HG02973 (cell line): Measurements from ENCODE around the gene DAB2IP.

Source experiments
- ATAC-seq: cut with Tn5 transposase; IDR thresholded peaks from one replicate; pipeline ENCODE4 v1.9.1; 2021; ENCODE audit warnings: moderate library complexity; ENCODE audit not compliant: unreplicated experiment

DAB2IP gene

DNA sequence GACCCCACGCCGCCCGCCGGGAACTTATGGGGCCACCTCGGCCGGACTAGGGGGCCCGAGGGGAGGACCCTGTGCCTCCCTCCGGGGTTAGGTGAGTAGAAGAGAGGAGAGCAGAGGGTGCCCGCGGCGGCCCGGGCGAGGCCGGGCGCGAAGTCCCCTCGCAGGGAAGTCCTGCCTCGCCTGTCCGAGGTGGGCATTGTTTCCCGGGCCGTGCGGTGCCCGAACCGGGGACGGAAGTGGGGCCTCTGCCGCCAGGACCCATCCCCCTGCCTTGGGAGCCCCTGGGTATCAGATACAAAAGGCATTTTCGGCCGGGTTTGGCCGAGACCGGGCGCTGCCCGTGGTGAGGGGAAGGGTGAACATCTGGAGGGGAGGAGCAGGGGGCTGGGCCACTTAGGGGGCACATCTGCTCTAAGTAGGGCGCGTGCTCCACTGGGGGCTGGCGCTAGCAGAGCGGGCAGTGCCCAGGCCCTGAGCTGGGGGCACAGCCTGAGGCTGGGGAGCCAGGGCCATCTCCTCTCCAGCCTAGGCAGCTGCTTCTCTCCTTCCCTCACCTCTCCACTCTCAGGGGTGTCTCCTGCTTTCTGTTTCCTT lies 48.2 kb downstream of the DAB2IP start:
- ATAC-seq, result no peak

DNA sequence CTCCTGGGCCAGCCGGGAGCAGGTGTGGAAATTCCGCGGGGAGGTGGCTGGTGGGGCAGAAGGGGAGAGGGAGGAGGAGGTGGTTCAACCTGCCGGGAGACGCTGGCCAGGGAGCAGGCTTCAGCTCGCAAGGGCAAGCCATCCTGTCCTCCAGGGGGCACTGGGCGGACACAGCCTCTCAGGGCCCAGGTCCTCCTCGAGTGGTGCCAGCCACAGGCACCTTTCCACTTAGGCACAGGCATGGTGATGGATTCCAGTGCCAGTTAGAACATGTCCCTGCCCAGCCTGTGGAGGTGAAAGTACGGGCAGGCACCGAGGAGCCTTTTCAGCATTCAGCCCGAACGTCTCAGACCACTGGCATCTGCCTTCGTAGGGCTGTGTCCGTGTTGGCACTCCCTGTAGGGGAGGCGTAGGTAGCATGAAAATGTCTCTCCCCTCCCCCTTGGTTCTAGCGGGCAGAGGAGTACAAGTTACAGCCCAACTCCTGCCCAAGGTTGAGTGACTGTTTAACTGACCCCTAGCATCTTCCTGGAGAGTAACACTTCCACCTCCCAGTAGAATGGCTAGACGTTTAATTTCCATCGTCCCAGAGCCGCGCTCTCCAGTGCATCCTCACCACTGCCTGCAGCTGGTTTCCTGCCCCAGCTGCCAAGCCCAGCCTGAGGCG lies 48.9 kb downstream of the DAB2IP start:
- ATAC-seq, result no peak

DNA sequence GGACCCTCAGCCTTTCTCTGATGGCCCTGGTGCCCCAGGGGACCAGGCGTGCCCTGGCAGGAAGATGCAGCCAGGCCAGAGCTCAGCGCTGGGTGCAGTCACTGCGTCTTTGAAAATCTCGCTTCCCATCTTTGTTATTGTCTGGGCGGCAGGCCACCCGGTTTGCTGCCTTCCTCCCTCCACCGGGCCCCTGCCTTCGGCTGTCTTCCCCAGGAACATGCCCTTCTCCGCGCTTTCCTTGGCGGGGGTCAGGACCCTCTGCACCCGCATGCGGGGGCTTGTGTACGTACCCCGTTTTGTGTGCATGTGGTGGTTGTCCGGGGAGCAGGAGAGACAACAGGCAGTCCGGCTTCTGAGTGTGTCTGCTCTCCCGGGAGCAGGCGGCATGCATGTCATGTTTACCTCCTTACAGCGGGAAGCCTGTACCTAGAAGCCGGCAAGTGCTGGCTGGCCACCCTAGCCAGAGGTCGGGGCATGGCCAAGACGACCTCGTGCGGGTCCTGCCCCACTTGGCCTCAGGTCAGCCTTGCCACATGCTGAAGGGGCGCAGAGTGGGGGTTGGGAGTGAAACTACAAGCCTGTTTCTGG lies 49.5 kb downstream of the DAB2IP start:
- ATAC-seq, result no peak

DNA sequence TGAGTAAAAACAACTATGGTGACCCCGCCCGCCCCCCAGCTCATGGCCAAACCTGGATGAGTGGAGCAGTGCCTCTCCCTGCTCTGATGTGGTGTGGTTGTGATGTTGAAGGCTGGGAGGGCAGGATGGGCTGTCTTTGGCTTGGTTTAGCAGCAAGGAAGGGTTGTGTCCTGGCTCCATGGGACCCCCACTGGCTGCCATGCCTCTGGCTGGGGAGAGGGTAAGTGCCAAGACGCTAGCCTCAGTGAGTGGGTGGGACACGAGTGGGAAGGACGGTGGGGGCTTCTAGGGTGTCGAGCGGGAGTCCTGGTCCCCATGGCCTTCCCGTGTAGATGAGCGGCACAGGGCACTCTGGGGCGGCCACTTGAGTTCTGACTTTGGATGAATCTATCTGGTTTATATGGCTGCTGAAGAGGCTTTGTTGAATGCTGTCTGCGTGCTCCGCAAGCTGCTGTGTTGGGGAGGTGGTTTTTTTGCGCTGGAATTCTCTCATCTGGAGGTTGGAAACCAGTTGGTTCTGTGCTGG lies 50.4 kb downstream of the DAB2IP start:
- no peak for ATAC-seq

DNA sequence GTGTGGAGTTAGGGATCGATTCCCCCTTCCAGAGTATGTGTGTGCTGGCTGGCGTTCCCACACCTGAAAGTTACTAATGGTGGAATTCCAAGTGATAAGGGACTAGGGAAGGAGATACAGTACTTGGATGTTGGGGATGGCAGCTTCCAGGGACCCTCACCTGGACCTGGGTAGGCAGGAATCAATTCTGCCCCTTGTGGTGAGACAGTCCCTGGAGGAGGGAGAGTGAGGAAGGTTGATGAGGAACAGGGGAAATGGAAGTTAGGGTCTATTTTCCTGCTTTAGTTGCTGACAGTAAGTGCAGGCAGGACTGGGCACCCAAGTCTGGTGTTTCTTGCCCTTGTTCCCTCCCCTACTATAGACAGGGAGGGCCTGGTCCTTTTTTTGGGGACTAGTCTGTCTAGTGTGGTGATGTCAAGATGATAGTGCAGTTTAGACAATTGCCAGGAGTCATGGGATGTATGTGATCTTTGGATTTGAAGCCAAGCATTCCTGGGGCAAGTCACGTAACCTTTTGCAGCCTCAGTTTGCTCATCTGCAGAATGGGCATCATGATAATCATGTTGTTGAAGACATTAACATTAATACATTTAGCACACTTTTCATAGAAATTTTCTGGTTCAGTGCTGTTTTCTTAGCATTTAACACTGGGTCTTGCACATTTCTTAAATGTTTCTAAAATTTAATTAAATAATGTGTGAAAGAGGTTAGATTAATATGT lies 51.7 kb downstream of the DAB2IP start:
- no peak for ATAC-seq

DNA sequence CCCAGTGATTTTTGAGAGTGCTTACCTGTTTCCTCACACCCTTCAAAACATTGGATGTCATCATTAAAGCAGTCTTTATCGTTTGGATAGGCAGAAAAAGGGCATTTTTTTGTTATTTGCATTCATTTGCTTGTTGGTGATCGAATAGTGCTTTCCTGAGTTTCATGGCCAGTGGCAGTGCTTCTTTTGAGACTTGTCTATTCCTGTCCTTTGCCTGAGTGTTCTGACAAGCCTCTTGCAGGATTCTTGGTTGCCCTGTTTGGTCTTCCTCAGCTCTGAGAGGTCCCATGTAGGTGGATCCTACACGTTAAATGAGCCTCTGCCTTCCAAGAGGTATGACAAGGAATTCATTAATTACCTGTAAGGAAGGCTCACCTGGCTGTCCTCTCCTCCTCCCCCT lies 52.8 kb downstream of the DAB2IP start:
- ATAC-seq, result no peak

DNA sequence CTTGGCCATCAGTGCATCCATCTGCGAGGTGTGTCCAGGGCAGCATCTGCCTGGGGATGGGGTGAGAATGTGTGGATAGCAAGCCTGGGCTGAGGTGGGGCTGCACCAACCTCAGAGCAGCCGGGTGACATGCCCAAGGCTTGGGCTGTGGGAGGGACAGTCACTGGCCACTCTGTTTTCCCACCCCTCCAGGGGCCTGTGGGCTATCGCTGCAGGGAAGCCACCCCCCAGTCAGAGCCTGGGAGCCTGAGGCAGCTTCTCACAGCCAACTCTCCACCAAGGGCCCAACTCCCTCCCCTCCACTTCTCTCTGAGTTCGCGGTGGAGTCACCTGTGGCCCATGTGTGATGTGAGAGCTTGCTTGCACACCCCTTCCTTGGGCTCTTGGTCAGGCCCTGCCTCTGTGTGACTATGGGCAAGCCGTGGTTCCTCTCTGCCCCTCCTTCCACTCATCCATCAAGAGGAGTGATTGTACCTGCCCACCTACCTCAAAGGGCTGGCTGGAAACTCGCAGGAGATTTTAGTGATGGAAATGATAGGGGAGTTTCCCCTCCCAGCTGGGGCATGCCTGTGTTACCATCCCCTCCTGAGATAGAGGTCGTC lies 54.8 kb downstream of the DAB2IP start:
- ATAC-seq, result no peak

DNA sequence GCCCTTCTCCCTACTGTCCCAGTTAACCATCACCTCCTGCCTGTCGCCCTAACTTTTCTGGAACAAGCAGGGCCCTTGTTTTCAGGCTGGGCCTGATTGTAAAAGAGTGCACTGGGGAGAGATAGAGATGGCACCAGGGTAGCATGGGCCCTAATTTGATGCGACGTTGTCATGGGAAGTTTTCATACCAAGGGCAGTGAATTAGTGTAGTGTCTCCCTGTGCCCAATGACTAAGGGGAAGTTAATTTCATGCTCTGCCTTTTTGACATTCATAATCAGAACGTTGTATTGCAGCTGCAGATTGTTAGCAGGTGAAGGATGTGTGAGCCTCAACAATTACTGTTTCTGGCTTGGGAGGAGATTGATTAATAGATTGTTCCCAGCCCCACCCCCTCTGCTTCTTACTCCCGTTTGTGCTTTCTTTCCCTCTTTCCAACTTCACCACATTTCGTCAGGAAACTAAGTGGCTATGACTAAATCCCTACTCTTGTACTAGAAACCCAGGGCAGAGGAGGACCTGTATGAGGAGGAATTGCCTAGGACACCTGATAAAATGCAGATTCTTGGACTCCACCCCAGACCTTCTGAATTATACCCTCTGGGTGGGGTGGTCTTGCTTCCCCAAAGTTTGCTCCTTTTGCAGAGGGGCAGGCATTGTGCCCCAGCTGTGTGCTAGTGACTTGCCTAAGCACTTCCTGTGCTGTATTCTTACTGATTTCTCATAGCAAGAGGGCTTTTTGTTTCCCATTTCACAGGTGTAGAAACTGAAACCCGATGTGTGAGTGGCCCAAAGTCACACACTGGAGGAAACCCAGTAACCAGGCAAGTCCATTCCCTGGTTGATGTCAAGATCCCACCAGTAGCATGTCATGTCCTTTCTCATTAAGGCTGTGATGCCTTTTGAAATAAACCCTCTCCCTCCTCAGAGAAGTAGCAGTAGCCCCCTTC lies 56.3 kb downstream of the DAB2IP start:
- peak; percentile 98 for ATAC-seq

DNA sequence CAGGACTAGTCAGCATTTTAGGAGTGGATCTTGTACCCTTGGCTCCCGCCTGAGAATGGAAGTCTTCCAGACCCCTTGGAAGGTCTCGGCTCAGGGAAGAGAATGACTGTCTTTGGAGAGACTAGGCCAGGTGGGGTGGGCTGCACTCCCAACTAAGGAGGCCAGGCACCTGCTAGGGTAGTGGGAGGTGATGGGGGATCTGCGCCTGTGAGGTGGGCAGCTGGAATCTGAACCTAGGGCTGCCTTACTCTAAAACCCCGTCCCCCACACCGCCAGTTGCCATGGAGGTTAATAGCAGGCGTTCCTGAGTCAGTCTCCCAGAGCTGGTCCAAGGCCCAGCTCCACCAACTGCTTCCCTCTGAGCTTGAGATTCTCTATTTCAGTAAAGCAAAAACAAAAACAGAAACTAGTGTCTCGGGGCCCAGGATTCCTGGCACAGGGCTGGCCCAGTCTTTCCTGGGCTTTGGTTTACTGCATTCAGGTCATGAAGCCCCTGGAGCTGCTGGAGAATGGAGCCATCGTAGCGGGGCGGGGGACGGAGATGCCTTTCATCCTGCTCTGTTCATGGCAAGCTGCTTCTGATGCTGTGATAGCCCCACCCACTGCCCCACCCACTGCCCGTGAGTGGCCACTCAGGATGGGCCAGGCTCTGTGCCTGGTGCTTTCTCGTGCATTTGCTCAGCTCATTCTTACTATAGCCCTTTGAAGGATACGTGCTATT lies 57.5 kb downstream of the DAB2IP start:
- no peak for ATAC-seq

DNA sequence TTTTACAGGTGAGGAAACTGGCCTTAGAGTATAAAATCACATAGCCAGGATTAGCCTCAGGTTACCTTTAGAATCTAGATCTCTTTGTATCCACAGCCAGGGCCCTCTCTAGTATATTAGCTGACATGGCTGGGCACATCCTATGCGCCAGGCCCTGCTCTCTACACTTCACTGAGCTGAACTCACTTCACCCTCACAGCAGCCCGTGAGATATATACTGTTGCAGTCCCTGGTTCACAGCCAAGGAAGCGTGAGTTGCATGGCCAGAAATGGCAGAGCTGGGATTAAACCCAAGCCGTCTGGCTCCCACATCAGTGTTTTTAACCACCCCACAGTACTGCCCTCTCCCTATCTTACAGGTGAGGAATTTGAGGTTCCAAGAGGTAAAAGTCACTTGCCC lies 58.4 kb downstream of the DAB2IP start:
- ATAC-seq, result no peak

DNA sequence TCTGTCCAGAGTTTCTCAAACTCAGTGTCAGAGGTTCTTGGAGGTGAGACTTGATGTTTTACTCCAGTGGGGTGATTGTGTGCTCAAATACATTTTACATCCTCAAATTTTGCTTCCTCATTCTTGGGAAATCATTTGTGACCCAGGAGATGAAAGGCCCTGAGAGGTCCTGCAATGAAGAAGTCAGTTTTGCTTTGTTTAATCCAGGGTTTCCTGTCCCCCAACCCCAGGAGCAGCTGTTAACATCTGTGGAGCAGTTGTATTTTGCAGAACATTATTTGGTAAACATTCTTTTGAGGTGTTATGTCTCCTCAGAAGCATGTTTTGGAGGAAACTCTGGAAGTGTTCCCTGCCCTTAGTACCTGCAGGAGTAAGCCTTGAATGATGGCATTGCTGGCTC lies 59.8 kb downstream of the DAB2IP start:
- no peak for ATAC-seq

DNA sequence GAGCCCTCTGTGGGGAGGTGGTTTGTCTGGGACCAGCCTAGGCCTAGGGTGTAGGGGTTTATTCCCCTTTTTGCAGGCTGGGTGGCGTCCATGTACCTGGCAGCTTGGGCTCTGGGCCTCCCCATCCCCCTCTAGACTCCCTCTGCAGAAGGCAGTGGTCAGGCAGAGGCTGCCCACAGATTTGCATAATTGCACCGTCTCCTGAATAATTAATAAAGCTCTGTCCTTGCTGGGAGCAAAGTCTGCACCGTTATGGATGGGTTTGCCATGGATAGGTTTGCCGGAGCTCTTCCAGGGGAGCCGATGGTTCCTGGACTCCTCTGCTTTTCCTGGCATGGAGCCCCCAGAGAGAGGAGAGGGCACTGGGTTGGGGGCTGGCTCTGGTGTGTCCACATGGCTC lies 60.4 kb downstream of the DAB2IP start:
- ATAC-seq, result no peak

DNA sequence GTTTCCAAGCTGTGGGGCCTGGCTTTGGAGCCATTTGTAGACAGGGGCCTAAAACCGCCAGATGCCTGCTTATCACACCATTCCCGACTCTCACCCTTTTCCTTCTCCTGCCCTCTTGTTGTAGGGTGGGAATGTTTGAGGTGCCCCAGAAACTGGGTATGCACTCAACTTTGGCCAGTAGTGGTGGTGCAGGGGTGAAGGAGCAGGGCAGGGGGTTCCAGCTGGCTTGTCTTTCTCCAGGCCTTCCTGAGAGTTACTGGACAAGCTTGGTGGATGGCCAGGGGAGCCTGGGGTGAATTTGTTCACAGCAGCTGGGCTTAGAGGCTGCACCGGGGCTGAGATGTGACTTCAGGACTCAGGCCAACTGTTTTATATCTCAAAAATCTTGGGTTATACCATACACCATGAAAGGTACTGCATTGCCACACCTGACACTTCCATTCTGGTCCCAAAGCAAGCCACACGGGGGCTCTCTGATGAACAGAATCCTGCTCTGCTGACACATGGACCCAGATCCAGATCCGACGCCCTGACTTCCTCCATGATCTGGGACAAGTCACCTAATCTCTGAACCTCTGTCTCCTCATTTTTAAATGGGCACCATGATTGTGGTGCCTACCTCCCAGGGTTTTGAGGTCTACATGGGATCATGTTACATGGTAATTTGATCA lies 62.1 kb downstream of the DAB2IP start:
- no peak for ATAC-seq

DNA sequence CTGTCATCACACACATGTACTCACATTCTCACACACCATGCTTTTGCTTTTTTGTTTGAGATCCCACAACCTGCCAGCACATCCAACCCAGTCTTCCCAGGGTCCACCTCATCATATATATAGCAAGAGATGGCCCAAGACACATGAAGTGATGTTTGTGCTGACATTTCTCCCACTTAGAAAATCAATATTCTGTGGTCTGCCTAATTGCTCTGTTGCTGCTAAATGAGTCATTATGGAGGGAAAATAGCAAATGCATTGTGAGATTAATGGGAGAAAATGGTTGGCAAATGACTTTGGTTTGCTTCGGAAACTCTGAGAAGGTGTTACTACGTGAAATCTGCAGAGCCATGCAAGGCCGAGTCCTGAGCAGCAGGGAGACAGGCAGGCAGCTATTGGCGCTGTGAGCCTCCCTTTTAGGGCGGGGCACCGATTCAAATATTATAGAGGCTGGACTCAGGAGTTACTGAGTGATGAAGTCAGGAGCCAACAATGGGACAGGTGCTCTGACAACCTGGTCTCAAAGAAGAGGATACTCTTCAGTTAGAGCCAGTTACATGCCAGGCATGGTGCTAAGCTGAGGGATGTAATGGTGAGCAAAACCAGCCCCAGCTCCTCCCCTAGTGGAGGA lies 62.8 kb downstream of the DAB2IP start:
- ATAC-seq, result no peak

DNA sequence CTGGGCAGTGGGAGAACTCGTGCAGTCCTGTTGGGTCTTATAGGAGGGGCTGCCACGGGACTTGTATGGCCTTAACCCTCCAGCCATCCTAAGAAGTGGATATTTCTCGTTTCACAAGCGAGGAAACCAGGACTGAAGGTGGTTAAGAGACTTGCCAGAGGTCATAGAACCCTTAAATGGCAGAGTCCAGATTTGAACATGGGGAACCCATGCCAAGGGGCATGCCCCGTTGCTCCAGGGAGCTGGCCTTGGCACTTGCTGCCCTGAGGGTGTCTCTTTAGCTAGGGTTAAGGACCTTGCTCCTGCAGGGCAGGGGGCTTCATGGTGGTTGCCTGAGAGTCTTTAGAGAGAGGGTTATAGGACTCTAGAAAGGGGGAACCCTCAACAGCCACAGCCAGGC lies 63.4 kb downstream of the DAB2IP start:
- ATAC-seq, result no peak

DNA sequence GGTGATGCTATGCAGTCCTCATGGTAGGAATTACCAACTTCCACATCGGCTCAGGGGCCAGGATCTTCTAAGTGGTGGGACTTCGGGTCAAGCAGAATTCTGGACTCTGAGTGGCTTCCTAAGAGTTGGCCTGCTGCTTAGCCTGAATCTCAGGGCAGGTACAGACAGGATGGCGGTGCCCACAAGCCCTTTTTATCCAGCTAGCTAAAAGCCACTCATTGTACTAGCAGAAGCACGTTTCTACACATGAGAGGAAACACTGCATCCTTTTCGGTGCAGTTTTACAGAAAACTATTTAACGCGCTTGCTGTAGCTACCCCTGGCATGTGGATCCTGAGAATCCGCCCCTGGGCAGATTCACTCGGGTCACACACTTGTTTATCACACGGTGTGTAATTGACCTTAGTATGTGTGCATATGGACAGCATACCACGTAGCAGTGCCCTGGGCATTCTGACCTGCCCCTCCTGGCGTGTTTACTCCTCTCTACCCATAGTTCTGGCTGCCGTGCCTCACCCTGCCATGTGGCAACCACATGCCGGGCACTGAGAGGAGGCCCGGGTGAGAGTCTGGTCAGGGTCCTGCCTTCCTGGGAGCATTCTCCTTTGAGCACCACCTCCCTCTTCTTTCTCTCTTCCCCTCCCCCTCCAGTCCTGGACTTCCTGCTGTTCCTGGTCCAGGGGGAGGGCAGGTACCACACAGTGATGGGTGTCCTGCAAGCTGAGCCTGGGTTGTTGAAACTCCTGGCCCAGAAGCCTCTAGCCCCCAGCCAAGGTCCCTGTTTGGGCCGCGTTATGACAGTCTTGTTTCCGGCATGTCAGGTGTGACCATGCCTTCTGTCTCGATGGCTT lies 65.9 kb downstream of the DAB2IP start:
- ATAC-seq, result no peak

DNA sequence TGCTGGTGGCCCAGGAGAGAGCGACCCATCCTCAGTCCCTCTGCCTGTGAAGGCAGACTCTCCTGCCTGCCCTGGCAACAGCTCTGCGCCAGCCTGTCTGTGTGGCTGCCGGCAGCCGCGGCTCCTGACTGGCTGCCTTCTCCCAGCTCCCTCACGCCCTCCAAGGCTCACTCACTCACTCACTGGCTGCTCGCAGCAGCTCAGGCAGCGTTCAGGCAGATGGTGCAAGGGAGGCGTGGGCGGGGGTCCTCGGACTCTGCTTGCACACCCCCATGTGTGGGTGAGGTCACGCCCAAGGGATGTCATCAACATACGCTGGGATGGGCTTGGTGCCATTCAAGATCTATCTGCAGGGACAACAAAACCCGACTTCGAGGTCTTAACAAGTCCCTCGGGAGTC lies 66.7 kb downstream of the DAB2IP start:
- no peak for ATAC-seq

DNA sequence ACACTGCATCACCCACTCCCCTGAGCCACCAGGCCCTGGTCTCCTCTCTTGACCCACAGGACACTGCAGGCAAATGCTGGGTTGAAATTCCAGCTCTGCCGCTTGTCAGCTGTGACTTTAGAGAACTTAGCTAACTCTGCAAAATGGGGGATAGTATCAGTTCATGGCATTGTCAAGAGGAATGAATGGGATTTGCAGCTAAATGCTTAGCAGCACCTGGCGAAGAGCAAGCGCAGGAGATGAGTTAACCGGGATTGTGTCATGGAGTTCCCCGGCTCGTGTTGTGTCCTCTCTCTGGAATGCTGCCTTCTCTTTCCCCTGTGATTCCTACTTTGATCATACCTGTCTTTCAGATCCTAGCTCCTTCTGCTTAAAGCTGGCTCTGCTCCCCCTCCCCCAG lies 67.1 kb downstream of the DAB2IP start:
- no peak for ATAC-seq
